PFSK-1 (cell line): ENCODE results near the gene PER1.

Experiments
- FOXP2 ChIP-seq: optimal IDR thresholded peaks from 2 replicates; pipeline ENCODE3; 2011; ENCODE audit warnings: borderline replicate concordance, control low read depth, inconsistent platforms; ENCODE audit not compliant: insufficient read depth; ENCODE audit errors: extremely low read length, extremely low read depth
- POLR2AphosphoS5 ChIP-seq: IDR thresholded peaks from 2 replicates; pipeline ENCODE4 v1.6.1; 2012; ENCODE audit warnings: low read depth, mild to moderate bottlenecking, control low read depth, low read length, moderate library complexity
- REST ChIP-seq, 2 experiments: IDR thresholded peaks; 2 replicates each; pipeline versions ENCODE4 v1.6.1 to v1.8.0; 2011 to 2012; ENCODE audit warnings: low read depth in 2 of 2, low read length in 2 of 2, control low read depth in 1 of 2, inconsistent platforms in 1 of 2, mild to moderate bottlenecking in 1 of 2, moderate library complexity in 1 of 2; ENCODE audit not compliant: insufficient read depth in 1 of 2
- SIN3A ChIP-seq: IDR thresholded peaks from 2 replicates; pipeline ENCODE4 v1.6.1; 2012; ENCODE audit warnings: mild to moderate bottlenecking, low read length, moderate library complexity, borderline replicate concordance; ENCODE audit not compliant: insufficient read depth
- TAF1 ChIP-seq: IDR thresholded peaks from 2 replicates; pipeline ENCODE4 v1.6.1; 2012; ENCODE audit warnings: low read length, control low read depth, borderline replicate concordance; ENCODE audit not compliant: insufficient read depth

The PER1 gene

GRCh38 chr17:8150194-8151119 lies 1.7 kb downstream of the PER1 start:
- TF ChIP-seq TAF1, result no peak
- TF ChIP-seq POLR2AphosphoS5, result 0 out of 2 replicates have a peak, but pooled peaks have one; percentile 17

GRCh38 chr17:8149419-8150193 lies 2.6 kb downstream of the PER1 start:
- TF ChIP-seq REST (IDR thresholded peaks at IDR 0.05; ENCODE audit: insufficient read depth in 1 of 2, low read depth in 2 of 2, low read length in 2 of 2) (no peak), TAF1 (no peak), POLR2AphosphoS5 (no peak), SIN3A (no peak), FOXP2 (no peak)

- TF ChIP-seq REST (IDR thresholded peaks at IDR 0.05; ENCODE audit: insufficient read depth in 1 of 2, low read depth in 2 of 2, low read length in 2 of 2), result no peak
- TF ChIP-seq TAF1, result no peak
These were observed 3.6 kb downstream of the PER1 start for GRCh38 chr17:8148560-8148959.

- no peak for TF ChIP-seq FOXP2
- no peak for TF ChIP-seq TAF1
- TF ChIP-seq REST (IDR thresholded peaks at IDR 0.05; ENCODE audit: insufficient read depth in 1 of 2, low read depth in 2 of 2, low read length in 2 of 2), result no peak
- TF ChIP-seq POLR2AphosphoS5, result no peak
- no peak for TF ChIP-seq SIN3A
These were observed 4.3 kb downstream of the PER1 start for GRCh38 chr17:8147805-8148404.

- TF ChIP-seq REST (IDR thresholded peaks at IDR 0.05; ENCODE audit: insufficient read depth in 1 of 2, low read depth in 2 of 2, low read length in 2 of 2) (no peak), TAF1 (no peak)
These were observed 4.9 kb downstream of the PER1 start for GRCh38 chr17:8147141-8147804.
